NCI-H2227 (cell line): ENCODE data around the gene CCT7.

Experiments used
- DNase-seq: peaks from one replicate; lab custom pipeline; 2025; ENCODE audit not compliant: unreplicated experiment; lab: John Stamatoyannopoulos, UW

The CCT7 gene

GRCh38 chr2:73266061-73266901 lies 32.2 kb downstream of the CCT7 start:
- DNase-seq = peak; percentile 26

DNA sequence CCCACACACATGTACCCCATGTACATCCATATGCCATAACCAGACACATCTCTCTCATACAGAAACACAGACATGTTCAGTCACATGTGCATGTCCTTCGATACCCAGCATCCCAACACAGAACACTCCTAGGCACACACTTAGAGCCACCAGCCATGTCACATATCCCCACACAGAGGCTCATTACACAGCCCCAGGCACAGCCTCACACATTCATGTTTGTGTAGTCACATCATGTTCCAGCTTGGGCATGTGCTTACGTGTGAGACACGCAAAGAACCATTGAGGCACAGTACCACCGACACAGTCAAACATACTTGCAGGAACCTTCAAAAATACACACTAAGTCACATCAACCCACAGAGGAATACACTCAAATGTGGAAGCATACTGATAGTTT lies 32.9 kb downstream of the CCT7 start:
- DNase-seq = no peak

- DNase-seq = no peak
These were observed 34.3 kb downstream of the CCT7 start for GRCh38 chr2:73268366-73268829.

DNA sequence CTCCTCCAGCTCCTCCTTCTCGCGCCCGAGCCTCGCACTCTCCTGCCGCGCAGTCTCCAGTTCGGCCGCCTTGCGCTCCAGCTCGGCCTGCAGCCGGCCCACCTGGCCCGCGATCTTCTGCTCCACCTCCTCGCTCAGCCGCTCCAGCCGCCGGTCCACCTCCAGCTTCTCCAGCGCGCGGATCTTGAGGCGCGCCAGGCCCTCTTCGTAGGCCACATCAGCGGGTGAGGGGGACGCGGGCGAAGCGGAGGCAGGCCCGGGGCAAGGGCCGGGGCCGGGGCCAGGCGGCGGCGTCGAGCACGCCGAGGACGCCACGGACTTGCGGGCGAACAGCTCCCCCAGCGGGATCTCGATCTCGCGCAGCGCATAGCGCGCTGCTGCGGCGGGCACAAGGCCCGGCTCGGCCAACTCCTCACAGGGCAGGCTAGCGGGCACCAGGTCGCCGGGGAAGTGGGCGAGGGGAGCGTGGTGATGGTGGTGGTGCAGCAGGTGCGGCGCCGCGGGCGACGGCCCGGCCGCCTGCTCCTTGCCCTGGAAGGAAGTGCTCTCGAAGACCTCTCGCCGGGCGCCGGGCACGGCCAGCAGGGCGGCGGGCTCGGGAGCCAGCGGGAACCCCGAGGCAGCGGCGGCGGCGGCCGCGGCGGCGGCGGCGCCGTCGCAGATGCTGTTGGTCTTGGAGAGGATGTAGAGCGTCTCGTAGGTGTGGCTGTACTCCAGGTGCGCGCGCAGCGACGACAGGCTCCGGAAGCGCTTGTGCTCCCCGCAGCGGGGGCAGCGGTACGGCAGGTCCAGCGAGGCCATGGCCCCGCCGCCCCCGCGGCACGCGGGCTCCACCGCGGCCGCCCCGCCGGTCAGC lies 35.0 kb downstream of the CCT7 start:
- DNase-seq = peak; percentile 88

DNA sequence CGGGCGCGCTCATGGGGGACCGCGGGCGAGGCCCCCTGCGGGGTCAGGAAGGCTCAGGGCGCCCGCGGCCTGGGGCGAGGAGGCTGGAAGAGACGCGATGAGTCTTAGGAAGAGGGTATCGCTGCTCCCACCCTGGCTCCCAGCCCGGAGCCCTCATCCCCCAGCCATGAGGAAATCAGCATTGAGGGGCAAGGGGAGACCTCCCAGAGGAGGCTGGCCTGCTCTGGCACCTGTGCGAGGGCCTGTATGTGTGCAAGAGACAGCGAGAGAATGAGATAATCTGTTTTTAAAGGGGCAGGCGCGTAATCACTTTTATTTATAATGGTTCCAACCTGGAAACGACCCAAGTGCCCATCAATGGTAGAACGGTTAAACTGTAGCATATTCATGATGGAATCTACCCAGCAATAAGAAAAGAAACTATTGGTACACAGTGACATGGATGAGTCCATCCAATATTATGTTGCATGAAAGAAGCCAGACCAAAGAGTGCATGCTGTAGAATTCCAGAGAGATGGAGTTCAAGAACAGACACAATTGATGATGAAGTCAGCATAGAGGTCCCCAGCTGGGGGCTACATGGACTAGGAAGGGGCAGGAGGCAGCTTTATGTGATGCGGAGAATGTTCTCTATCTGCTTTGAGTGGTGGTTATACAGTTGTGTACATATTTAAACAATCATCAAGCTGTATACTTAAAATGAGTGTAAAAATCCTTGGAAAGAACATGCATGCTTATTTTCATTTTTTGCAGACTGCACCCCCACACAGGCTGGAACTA lies 35.8 kb downstream of the CCT7 start:
- peak; percentile 48 for DNase-seq

GRCh38 chr2:73272270-73272669 lies 38.2 kb downstream of the CCT7 start:
- no peak for DNase-seq

DNA sequence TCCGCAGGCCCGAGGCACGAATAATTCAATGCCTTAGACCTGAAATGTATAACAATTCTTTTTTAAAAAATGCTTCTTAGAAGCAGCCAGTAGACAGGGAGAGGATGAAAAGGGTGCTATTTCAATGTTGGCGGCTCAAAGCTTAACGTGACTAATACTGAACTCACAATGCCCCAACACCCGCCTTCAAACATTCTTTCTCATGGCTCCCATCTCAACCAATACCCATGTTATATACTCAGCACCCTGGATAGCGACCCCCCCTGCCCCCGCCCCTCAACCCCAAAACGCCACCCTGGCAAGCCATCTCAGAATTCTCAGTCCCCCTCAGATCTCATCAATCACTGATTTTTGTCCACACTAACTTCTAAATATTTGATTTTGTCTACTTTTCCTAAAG lies 45.7 kb downstream of the CCT7 start:
- DNase-seq = no peak

DNA sequence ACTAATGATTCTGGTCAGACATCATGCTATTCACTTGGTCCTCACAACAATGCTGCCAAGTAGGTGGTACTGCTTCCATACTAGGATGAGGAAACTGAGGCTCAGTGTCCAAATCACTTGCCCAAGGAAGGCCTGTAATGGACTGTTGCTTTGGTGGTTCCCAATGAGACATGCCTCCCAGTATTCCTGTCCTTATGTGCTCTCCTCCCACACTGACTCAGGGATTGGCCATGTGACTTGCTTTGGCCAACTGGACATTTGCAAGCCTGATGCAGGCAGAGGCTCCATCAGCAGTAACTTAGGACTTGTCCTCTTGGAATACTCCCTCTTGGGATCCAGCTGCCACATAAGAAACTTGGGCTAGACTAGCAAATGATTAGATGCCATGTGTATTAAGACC lies 47.1 kb downstream of the CCT7 start:
- no peak for DNase-seq

DNA sequence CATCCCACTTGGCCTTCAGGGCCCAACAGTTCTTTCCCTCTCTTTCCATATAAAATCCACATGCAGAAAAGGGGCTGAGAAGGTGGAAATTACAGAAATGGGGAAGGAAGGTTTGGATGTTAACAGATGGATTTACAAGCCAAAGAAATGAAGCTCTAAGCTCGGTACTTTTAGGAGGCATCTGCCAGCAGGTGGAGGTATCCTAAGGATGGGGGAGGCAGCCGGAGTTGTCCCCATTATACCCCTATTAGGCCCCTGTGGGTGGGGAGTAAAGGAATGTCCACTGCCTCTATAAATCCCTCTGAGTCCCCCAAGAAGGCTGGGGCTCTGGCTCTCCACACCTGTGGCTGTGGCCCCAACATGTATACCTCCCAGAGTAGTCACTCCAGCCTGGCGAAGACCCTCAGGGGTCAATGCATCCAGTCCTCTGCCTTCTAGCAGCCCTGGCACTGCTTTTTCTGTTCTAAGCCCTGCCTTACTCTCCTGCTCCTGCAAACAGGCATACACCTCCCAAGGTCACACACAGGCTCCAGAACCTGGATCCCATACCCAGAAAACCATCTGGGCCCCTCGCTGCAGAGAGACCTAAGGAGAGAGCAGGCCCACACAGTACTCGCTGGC lies 48.9 kb downstream of the CCT7 start:
- DNase-seq = peak; percentile 46

DNA sequence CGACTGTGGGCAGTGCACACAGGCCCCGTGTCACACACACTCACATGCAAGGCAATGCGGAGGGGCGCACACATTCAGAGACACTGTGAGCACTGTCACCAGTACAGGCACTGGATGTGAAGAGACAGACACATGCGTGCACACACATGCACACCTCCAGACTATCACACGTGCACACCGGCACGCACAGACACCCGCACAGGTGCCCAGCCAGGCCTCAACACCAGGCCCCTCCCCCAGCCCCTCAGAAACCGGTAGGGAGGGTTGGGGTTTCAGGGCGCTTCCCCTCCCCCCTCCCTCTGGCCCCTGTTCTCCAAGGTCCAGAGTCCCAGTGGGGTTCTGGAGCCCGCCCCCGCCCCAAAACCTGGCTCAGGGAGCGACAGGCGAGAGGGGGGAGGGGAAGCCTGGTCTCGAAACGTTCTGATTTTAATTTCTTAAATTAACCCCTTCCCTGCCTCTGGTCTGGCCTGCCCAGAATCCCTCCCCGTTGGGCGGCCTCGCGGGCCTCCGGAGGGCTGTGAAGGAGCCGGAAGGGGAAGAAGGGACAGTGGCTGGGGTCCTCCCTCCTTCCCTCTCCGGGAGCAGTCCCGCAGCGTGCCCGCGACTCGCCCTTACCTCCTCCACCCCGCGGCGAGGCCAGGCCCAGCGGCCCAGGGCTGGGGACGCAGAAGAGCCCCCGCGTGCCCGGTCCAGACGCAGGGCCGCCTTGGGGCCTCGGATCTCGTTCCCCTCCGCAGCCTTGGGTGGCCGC lies 49.6 kb downstream of the CCT7 start:
- peak; percentile 67 for DNase-seq

DNA sequence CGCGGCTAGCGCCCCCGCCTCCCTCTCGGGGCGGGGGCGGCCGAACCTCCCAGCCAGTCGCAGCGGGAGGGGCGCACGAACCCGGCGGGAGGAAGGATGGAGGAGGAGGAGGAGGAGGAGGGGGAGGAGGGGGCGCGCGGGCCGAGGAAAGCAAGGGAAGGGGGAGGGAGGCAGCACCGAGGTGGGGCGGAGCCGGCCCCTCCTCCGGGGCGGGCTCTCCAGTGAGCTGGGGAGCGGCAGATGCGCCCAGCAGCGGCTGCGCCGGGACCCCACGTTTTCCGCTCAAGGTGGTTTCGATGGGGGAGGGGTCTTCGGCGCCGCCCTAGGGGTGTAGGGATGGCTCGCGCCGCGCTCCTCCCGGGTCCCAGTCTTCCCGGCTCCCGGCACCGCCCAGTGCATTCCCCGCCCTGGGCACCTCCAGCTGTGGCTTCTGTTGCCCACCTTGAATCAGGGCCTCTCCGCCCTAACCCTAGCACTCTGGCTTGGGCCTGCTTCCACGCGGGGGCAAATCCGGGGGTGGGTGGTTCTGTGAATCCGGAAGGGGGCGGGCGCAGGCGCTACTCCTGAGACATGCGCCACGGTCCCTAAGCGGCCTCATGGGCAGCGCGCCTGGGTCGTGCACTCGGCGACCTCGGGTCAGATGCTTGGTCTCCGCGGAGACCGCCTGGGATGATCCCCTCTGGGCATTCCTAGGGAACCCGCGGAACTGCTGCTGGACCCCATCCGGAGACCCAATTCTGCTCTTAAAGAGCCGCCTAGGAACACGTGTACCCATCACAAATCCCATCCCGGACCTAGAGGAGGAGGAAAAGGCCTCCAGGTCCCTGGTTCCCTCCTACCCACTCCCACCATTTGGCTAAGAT lies 50.4 kb downstream of the CCT7 start, which contains the start of gene FBXO41:
Gene FBXO41 (minus strand): TSS at position 183 of the 863 bp plus-strand sequence. CDS start 14,848 bp downstream, outside the sequence.
- peak; percentile 92 for DNase-seq

DNA sequence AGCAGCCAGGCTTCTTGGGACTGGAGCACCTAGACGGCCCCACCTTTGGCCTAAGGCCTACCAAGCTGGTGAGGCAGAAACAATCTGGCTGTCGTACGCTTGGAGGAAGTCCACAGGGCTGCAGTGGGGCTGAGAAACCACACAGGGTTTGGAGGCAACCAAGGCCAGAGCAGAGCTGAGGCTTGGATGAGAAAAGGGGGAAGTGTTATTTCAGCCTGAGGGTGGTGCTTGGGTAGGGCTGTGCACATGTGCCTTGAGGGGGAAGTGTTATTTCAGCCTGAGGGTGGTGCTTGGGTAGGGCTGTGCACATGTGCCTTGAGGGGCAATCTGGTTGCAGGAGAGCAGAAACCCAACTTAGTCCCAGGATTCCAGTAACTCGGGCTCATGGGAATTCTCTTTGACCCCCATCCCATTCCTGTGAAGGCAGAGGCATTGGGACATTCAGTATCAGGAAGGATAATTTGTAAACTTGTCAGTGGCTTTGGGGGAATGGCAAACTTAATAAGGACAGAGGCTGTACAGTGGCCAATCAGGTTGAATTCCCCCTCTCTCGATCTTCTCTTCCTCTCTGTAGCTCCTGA lies 51.1 kb downstream of the CCT7 start:
- peak; percentile 54 for DNase-seq

- no peak for DNase-seq
These were observed 52.1 kb downstream of the CCT7 start for GRCh38 chr2:73286134-73286655.

GRCh38 chr2:73289304-73289703 lies 55.2 kb downstream of the CCT7 start:
- no peak for DNase-seq

DNA sequence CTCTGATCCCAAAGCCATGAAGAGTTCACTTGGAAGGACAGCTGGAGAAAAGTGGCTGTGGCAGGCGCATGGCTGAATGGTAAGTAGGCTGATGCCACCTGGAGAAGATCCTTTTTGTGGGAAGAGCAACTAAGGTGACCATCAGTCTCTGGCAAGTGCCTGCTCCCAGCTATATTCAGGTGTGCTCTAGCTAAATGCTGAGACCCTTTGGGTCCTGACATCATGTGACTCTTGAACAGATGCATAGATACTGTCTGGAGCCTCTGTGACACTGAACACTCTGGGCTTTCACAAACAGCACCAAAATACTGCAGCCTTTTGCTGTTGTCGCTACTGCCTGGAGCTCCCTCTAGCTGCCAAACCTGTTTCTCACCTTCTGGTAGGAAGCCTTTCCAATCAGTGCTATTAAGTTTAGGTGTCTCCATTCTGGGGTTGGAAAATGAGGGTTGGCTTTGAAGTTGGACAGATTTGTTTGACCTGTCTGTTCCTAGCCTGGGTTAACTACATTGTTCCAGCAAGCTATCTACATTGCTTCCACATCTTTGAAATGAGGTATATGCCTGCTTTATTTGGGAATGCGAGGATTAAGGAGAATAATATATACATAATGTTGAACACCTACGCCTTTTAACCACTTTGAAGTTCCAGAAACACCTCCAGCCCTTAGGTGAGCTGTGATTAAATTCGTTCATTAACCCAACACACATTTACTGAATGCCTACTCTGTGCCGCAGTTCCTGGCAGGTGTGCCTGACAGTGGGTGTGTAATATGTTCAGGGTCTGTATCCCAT lies 56.1 kb downstream of the CCT7 start:
- DNase-seq = peak; percentile 77

DNA sequence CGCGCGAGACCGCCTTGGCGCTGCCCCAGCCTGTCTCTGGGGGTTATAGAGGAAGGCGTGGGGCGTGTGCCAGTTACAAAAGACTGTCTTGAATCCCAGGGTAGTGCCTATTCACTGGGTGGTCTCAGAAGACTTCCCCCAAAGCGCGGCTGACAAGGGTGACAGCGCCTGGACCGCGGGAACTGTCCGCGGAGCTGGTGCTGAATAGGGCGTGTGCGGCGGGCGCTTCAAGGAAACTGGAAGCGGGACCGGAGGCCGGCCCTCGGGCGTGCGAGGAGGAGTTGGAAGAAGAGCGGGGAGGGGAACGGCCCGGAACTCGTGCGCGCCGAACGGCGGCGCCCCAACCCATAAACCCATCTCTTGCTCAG lies 57.0 kb downstream of the CCT7 start:
- peak; percentile 63 for DNase-seq

- DNase-seq = peak; percentile 78
These were observed 57.6 kb downstream of the CCT7 start for GRCh38 chr2:73291461-73292315.
